ENCODE data around the gene INPP4A. TPM values are rescaled to one million over a fixed set of nuclear protein-coding genes. Genes with fewer than 3 reads are reported as not detected.

The INPP4A gene
- total RNA-seq, 4 donors from 2014 or later, result 30.2 to 45.1 (median 37.8) TPM

- ATAC-seq, result no peak
- Histone ChIP-seq H3K36me3 (peaks cover 0 to 74% of the 10 kb centered on the region in 2 donors), H3K4me1 (peaks cover 0 to 50% (median 0%) of the 10 kb centered on the region in 3 donors), H3K27ac (peak overlapping the region in 2 of 4 donors; percentile 82 to 85), H3K4me3 (no peak overlapping the region), H3K27me3 (no peaks in the 10 kb centered on the region), H3K9me3 (no peaks in the 10 kb centered on the region)
- no peak for TF ChIP-seq CTCF (IDR thresholded peaks at IDR 0.05)
- no peak for TF ChIP-seq POLR2AphosphoS5 (IDR thresholded peaks at IDR 0.05)
- no peak for TF ChIP-seq EP300 (IDR thresholded peaks at IDR 0.05)
- 96 to 100% methylated on average over 1 to 4 of the region's 13 CpGs for WGBS, 2 donors (ENCODE audit: low coverage in 1 of 2)
These were observed 118.7 kb downstream of the INPP4A start for GRCh38 chr2:98563394-98563793.

- peaks cover 0 to 40% (median 0%) of the 10 kb centered on the region in 3 donors for H3K4me1 ChIP-seq
- H3K36me3 ChIP-seq, result peaks cover 0 to 76% of the 10 kb centered on the region in 2 donors
- no peak for ATAC-seq
- no peak overlapping the region for H3K27ac ChIP-seq
- WGBS, 2 donors (ENCODE audit: low coverage in 1 of 2), result 76 to 90% methylated on average over 5 to 10 of the region's 17 CpGs
- no peaks in the 10 kb centered on the region for H3K27me3 ChIP-seq
- no peaks in the 10 kb centered on the region for H3K9me3 ChIP-seq
- TF ChIP-seq POLR2A (IDR thresholded peaks at IDR 0.05) (no peak), POLR2AphosphoS5 (IDR thresholded peaks at IDR 0.05) (no peak), EP300 (IDR thresholded peaks at IDR 0.05) (no peak), CTCF (IDR thresholded peaks at IDR 0.05) (no peak)
- no peak overlapping the region for H3K4me3 ChIP-seq
These were observed 120.0 kb downstream of the INPP4A start for GRCh38 chr2:98564541-98565132.

DNA sequence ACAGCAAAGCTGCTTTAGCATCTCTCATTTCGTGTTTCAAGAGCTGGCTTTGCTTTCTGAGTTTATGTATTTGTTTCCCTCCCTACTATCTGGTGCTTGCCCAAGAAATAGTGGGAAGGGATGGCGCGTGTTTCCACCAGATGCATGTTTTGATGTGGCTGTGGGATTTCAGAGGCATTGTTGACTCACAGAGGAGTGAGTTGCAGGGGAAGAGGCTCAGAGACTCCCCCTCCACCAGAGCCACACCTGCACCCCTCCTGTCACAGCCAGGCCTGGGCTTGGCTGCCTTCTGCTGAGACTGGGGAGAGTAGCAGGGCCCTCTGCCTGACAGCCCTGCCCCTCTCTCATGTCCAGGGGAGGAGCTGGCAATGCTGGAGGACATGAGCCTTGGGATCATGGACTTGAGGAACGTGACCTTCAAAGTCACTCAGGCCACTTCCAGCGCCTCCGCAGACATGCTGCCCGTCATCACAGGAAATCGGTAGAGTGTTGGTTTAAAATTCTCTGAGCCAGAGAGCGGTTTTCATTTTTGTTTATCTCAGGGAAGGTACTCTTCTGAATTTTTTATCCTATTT, 120.7 kb downstream of the INPP4A start:
- Histone ChIP-seq H3K9me3 (no peaks in the 10 kb centered on the region), H3K27ac (no peak overlapping the region), H3K27me3 (no peaks in the 10 kb centered on the region), H3K4me3 (no peak overlapping the region), H3K36me3 (peaks cover 0 to 76% of the 10 kb centered on the region in 2 donors), H3K4me1 (peaks cover 0 to 32% (median 0%) of the 10 kb centered on the region in 3 donors)
- no peak for ATAC-seq
- 60 to 85% methylated on average over 1 to 4 of the region's 9 CpGs for WGBS, 2 donors (ENCODE audit: low coverage in 1 of 2)
- TF ChIP-seq POLR2AphosphoS5 (IDR thresholded peaks at IDR 0.05) (no peak), POLR2A (IDR thresholded peaks at IDR 0.05) (no peak), CTCF (IDR thresholded peaks at IDR 0.05) (no peak), EP300 (IDR thresholded peaks at IDR 0.05) (no peak)

DNA sequence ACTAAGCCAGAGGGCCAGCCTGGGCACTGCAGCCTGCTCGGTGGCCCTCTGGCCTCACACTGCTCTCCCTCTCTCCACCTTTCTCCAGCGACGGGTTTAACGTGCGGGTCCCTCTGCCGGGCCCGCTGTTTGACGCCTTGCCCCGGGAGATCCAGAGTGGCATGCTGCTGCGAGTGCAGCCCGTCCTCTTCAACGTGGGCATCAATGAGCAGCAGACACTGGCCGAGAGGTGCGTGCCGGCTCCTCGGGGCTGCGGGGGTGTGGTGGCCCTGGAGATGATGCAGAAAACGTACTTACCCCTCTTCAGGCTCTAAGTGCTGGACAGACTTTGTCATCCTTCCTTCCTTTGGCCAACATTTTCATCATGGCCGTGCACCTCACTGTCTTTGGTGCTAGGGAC, 121.3 kb downstream of the INPP4A start:
- Histone ChIP-seq H3K9me3 (no peaks in the 10 kb centered on the region), H3K27me3 (no peaks in the 10 kb centered on the region), H3K4me1 (peaks cover 0 to 26% (median 0%) of the 10 kb centered on the region in 3 donors), H3K36me3 (peaks cover 0 to 79% of the 10 kb centered on the region in 2 donors), H3K4me3 (no peak overlapping the region), H3K27ac (no peak overlapping the region)
- WGBS, 2 donors (ENCODE audit: low coverage in 1 of 2), result 81 to 94% methylated on average over 3 of the region's 19 CpGs
- no peak for ATAC-seq
- TF ChIP-seq POLR2A (IDR thresholded peaks at IDR 0.05) (no peak), EP300 (IDR thresholded peaks at IDR 0.05) (no peak), CTCF (IDR thresholded peaks at IDR 0.05) (no peak), POLR2AphosphoS5 (IDR thresholded peaks at IDR 0.05) (no peak)
